Ureter (tissue), 1 donor: Measurements from ENCODE around the gene PTPDC1. TPM values are rescaled to one million over a fixed set of nuclear protein-coding genes. Genes with fewer than 3 reads are reported as not detected.
"Not testable (repeated sequence)": the region's sequence is repeated elsewhere in the genome, so short reads cannot be mapped to it uniquely, and the experiment has no call there.

ENCODE experiments used
- DNase-seq: peaks from one replicate; pipeline ENCODE4 v3.0.0-alpha.2; 2020; ENCODE audit warnings: low spot score
- total RNA-seq: library from RNA; stranded (reverse); gene quantifications from one replicate; pipeline ENCODE4 v1.2.4, GENCODE V29; 2023
- donor health status: DM: yes; HTN: yes; CAD: no.

PTPDC1 gene
- total RNA-seq, 1 donor from 2014 or later: 11.5 TPM

- no peak for DNase-seq
These were observed 2.5 kb downstream of the PTPDC1 start for GRCh38 chr9:94086486-94087345.

GRCh38 chr9:94094219-94095145 lies 10.2 kb downstream of the PTPDC1 start:
- DNase-seq: not testable (repeated sequence)

GRCh38 chr9:94096819-94097577 lies 12.7 kb downstream of the PTPDC1 start:
- no peak for DNase-seq

GRCh38 chr9:94097788-94098414 lies 13.6 kb downstream of the PTPDC1 start:
- no peak for DNase-seq

GRCh38 chr9:94100152-94100879 lies 16.1 kb downstream of the PTPDC1 start:
- DNase-seq: no peak

- no peak for DNase-seq
These were observed 17.0 kb downstream of the PTPDC1 start for GRCh38 chr9:94101162-94101853.

GRCh38 chr9:94108584-94108983 lies 24.3 kb downstream of the PTPDC1 start:
- no peak for DNase-seq

- DNase-seq: no peak
These were observed 26.6 kb downstream of the PTPDC1 start for GRCh38 chr9:94110821-94111252.

- no peak for DNase-seq
These were observed 27.2 kb downstream of the PTPDC1 start for GRCh38 chr9:94111446-94111845.

- no peak for DNase-seq
These were observed 28.6 kb downstream of the PTPDC1 start for GRCh38 chr9:94112716-94113465.

- DNase-seq: not testable (repeated sequence)
These were observed 35.8 kb downstream of the PTPDC1 start for GRCh38 chr9:94120088-94120487.

GRCh38 chr9:94120854-94121376 lies 36.7 kb downstream of the PTPDC1 start:
- no peak for DNase-seq

- DNase-seq: no peak
These were observed 42.6 kb downstream of the PTPDC1 start for GRCh38 chr9:94126844-94127243.

GRCh38 chr9:94127806-94128205 lies 43.5 kb downstream of the PTPDC1 start:
- DNase-seq: no peak

GRCh38 chr9:94128580-94128979 lies 44.3 kb downstream of the PTPDC1 start:
- DNase-seq: no peak

GRCh38 chr9:94134629-94135028 lies 50.4 kb downstream of the PTPDC1 start:
- no peak for DNase-seq

GRCh38 chr9:94135222-94135621 lies 51.0 kb downstream of the PTPDC1 start:
- no peak for DNase-seq

- DNase-seq: peak; percentile 86
These were observed 55.6 kb downstream of the PTPDC1 start for GRCh38 chr9:94139672-94140417.
